HEK293 (cell line): ENCODE results near the gene MRPS10.
A peak's percentile ranks its signal among the peaks of the same experiment; 100 is the strongest.

Experiments
- CTCF ChIA-PET: fragments of 350-600 bp; formaldehyde crosslinking; extraction: SDS; loops from one replicate; lab custom pipeline; 2021; ENCODE audit warnings: antibody characterized with exemption; lab: Yijun Ruan, JAX
- POLR2A ChIA-PET: fragments of 300-600 bp; formaldehyde crosslinking; extraction: SDS; loops from one replicate; lab custom pipeline; 2020; ENCODE audit warnings: antibody characterized with exemption, inconsistent platforms; lab: Yijun Ruan, JAX
- H3K27ac ChIP-seq: fragments of 200-500 bp; sonication (Bioruptor generic); 2 replicates; pipeline ENCODE4 v1.5.1; 2014; ENCODE audit warnings: low read depth, low read length, control low read depth, inconsistent platforms; ENCODE audit errors: extremely low read depth
- H3K36me3 ChIP-seq, 2 experiments: fragments of 200-500 bp in 1 of 2; sonication (Bioruptor generic) in 1 of 2; 1 replicate in 1 of 2; 2 replicates in 1 of 2; pipeline ENCODE4 v1.5.1; 2014 to 2017; ENCODE audit warnings: inconsistent platforms in 2 of 2, low read length in 2 of 2; ENCODE audit not compliant: control insufficient read depth in 2 of 2, insufficient read depth in 1 of 2
- H3K4me1 ChIP-seq: fragments of 200-500 bp; sonication (Bioruptor generic); 2 replicates; pipeline ENCODE4 v1.5.1; 2014; ENCODE audit warnings: mild to moderate bottlenecking, low read length, inconsistent platforms; ENCODE audit not compliant: control insufficient read depth, insufficient read depth
- H3K4me3 ChIP-seq: 2 replicates; pipeline ENCODE4 v1.5.1; 2011; ENCODE audit warnings: low read depth, mild to moderate bottlenecking, control low read depth, low read length, moderate library complexity
- H3K9me3 ChIP-seq: fragments of 200-500 bp; sonication (Bioruptor generic); 2 replicates; pipeline ENCODE4 v1.5.1; 2014; ENCODE audit warnings: low read depth, low read length, inconsistent platforms; ENCODE audit not compliant: control insufficient read depth, insufficient read depth
- CTCF ChIP-seq: fragments of 450-650 bp; formaldehyde crosslinking; IDR thresholded peaks from 2 replicates; pipeline ENCODE4 v1.5.1; 2016; ENCODE audit warnings: missing biosample characterization, missing genetic modification characterization
- EGR2 ChIP-seq: fragments of 450-650 bp; formaldehyde crosslinking; IDR thresholded peaks from 2 replicates; pipeline ENCODE4 v1.5.1; 2016; ENCODE audit warnings: low read depth, missing biosample characterization, missing genetic modification characterization
- HOXD13 ChIP-seq: sonication (generic); formaldehyde crosslinking; IDR thresholded peaks from 2 replicates; pipeline ENCODE4 v1.8.0; 2022; ENCODE audit warnings: missing genetic modification reagents, borderline replicate concordance
- OSR2 ChIP-seq: fragments of 450-650 bp; formaldehyde crosslinking; IDR thresholded peaks from 2 replicates; pipeline ENCODE4 v1.5.1; 2016; ENCODE audit warnings: missing biosample characterization, missing genetic modification characterization
- SCRT2 ChIP-seq: fragments of 450-650 bp; formaldehyde crosslinking; IDR thresholded peaks from 2 replicates; pipeline ENCODE4 v1.5.1; 2016; ENCODE audit warnings: missing biosample characterization, missing genetic modification characterization
- ZBTB1 ChIP-seq: fragments of 450-650 bp; formaldehyde crosslinking; IDR thresholded peaks from 2 replicates; pipeline ENCODE4 v1.5.1; 2016; ENCODE audit warnings: missing biosample characterization, missing genetic modification characterization
- ZIC2 ChIP-seq: fragments of 450-650 bp; formaldehyde crosslinking; IDR thresholded peaks from 2 replicates; pipeline ENCODE4 v1.5.1; 2016; ENCODE audit warnings: missing biosample characterization, missing genetic modification characterization
- ZNF133 ChIP-seq: fragments of 450-650 bp; formaldehyde crosslinking; IDR thresholded peaks from 2 replicates; pipeline ENCODE4 v1.5.1; 2016; ENCODE audit warnings: missing biosample characterization, missing genetic modification characterization
- ZNF140 ChIP-seq: fragments of 450-650 bp; formaldehyde crosslinking; IDR thresholded peaks from 2 replicates; pipeline ENCODE4 v1.5.1; 2016; ENCODE audit warnings: missing biosample characterization, missing genetic modification characterization
- ZNF600 ChIP-seq: fragments of 450-650 bp; formaldehyde crosslinking; IDR thresholded peaks from 2 replicates; pipeline ENCODE4 v1.5.1; 2016; ENCODE audit warnings: missing biosample characterization, missing genetic modification characterization
- ZNF704 ChIP-seq: fragments of 450-650 bp; formaldehyde crosslinking; IDR thresholded peaks from 2 replicates; pipeline ENCODE4 v1.5.1; 2016; ENCODE audit warnings: missing biosample characterization, missing genetic modification characterization
- ZNF791 ChIP-seq: fragments of 450-650 bp; formaldehyde crosslinking; IDR thresholded peaks from 2 replicates; pipeline ENCODE4 v1.5.1; 2016; ENCODE audit warnings: missing biosample characterization, missing genetic modification characterization
- ZNF843 ChIP-seq: fragments of 450-650 bp; formaldehyde crosslinking; IDR thresholded peaks from 2 replicates; pipeline ENCODE4 v1.5.1; 2016; ENCODE audit warnings: missing biosample characterization, missing genetic modification characterization
- ZSCAN23 ChIP-seq: fragments of 450-650 bp; formaldehyde crosslinking; IDR thresholded peaks from 2 replicates; pipeline ENCODE4 v1.5.1; 2016; ENCODE audit warnings: missing biosample characterization, missing genetic modification characterization
- ZSCAN4 ChIP-seq: fragments of 450-650 bp; formaldehyde crosslinking; IDR thresholded peaks from 2 replicates; pipeline ENCODE4 v1.5.1; 2017; ENCODE audit warnings: missing biosample characterization, missing genetic modification characterization
- ZXDB ChIP-seq: fragments of 450-650 bp; formaldehyde crosslinking; IDR thresholded peaks from 2 replicates; pipeline ENCODE4 v1.5.1; 2016; ENCODE audit warnings: missing biosample characterization, missing genetic modification characterization

The MRPS10 gene

GRCh38 chr6:42182101-42182500, 35.6 kb downstream of the MRPS10 start:
- Histone ChIP-seq H3K4me1 (no peaks in the 10 kb centered on the region), H3K27ac (no peak overlapping the region), H3K36me3 (no peaks in the 10 kb centered on the region), H3K9me3 (no peaks in the 10 kb centered on the region), H3K4me3 (no peak overlapping the region)
- ChIA-PET CTCF (interaction anchor here (0.6 kb wide), 1 partner anchor 46 kb away, joined by 3 read pairs; no protein-coding TSS in a partner anchor), POLR2A (interaction anchor here (0.6 kb wide), 1 partner anchor 45 kb away, joined by 7 read pairs; no protein-coding TSS in a partner anchor)
- TF ChIP-seq ZSCAN4 (tag by site-specific recombination) (peak; percentile 29; the same call in 1 of the 2 replicates), ZNF843 (tag by site-specific recombination) (no peak)

GRCh38 chr6:42179945-42180313, 37.7 kb downstream of the MRPS10 start:
- Histone ChIP-seq H3K4me3 (no peak overlapping the region), H3K27ac (no peak overlapping the region), H3K4me1 (no peaks in the 10 kb centered on the region), H3K9me3 (no peaks in the 10 kb centered on the region), H3K36me3 (no peaks in the 10 kb centered on the region)
- CTCF ChIA-PET, result interaction anchor here (0.6 to 0.9 kb wide), 2 partner anchors 35 to 317 kb away, joined by 3 to 5 read pairs; no protein-coding TSS in a partner anchor
- POLR2A ChIA-PET, result no interaction called here
- TF ChIP-seq ZNF600 (tag by site-specific recombination), result no peak
- no peak for TF ChIP-seq ZBTB1
- TF ChIP-seq SCRT2 (tag by site-specific recombination), result no peak
- no peak for TF ChIP-seq ZNF791 (tag by site-specific recombination)
- TF ChIP-seq ZXDB (tag by site-specific recombination), result no peak
- no peak for TF ChIP-seq HOXD13
- TF ChIP-seq ZIC2 (tag by site-specific recombination), result no peak
- TF ChIP-seq ZNF843 (tag by site-specific recombination), result no peak
- no peak for TF ChIP-seq ZNF704 (tag by site-specific recombination)

GRCh38 chr6:42179261-42179944, 38.3 kb downstream of the MRPS10 start:
- no peaks in the 10 kb centered on the region for H3K9me3 ChIP-seq
- H3K36me3 ChIP-seq, result no peaks in the 10 kb centered on the region
- no peak overlapping the region for H3K27ac ChIP-seq
- ChIA-PET CTCF (interaction anchor here (0.6 to 0.9 kb wide), 2 partner anchors 35 to 316 kb away, joined by 3 to 5 read pairs; no protein-coding TSS in a partner anchor), POLR2A (no interaction called here)
- no peak for TF ChIP-seq ZNF133 (tag by site-specific recombination)
- TF ChIP-seq OSR2 (tag by site-specific recombination), result no peak
- peak; percentile 74 for TF ChIP-seq CTCF
- no peak for TF ChIP-seq ZNF140 (tag by site-specific recombination)
- no peak for TF ChIP-seq EGR2 (tag by site-specific recombination)
- TF ChIP-seq ZSCAN23 (tag by site-specific recombination), result no peak
- no peaks in the 10 kb centered on the region for H3K4me1 ChIP-seq
- H3K4me3 ChIP-seq, result no peak overlapping the region
